ENCODE data around the gene ZNF581. TPM values are rescaled to one million over a fixed set of nuclear protein-coding genes. Genes with fewer than 3 reads are reported as not detected.

The ZNF581 gene
- total RNA-seq, 1 donor from 2014 or later = 46.5 TPM

- H3K27me3 Mint-ChIP-seq = no peaks in the 10 kb centered on the region
- peaks cover 41% of the 10 kb centered on the region for H3K36me3 Mint-ChIP-seq (ENCODE audit: low read depth)
- peak overlapping the region; percentile 80 for H3K27ac Mint-ChIP-seq
- H3K4me1 Mint-ChIP-seq = peaks cover 51% of the 10 kb centered on the region
- H3K9me3 Mint-ChIP-seq = no peaks in the 10 kb centered on the region
- ChIA-PET CTCF (interaction anchor here (0.7 to 1.7 kb wide), 2 partner anchors 17 to 146 kb away, joined by 3 to 4 read pairs; no protein-coding TSS in a partner anchor), POLR2A (interaction anchor here (0.7 to 4.7 kb wide), 6 partner anchors 12 to 205 kb away, joined by 3 to 45 read pairs (median 10); partner anchors contain the start of genes FIZ1 and ZNF524)
- H3K4me3 Mint-ChIP-seq = peak overlapping the region; percentile 83
- intact Hi-C loops (cut with micrococcal nuclease) = loop anchor here (5.0 to 10.0 kb wide), 3 partner anchors 665 to 1782 kb away; partner anchors contain the start of genes LENG9, MYADM and ZSCAN5A
- DNase-seq (no peak), ATAC-seq (ENCODE audit: low read depth) (no peak)
- TF ChIP-seq CTCF (IDR thresholded peaks at IDR 0.05) = no peak
These were observed 6.0 kb downstream of the ZNF581 start for GRCh38 chr19:55649268-55650125.

- H3K4me1 Mint-ChIP-seq = peaks cover 47% of the 10 kb centered on the region
- no peaks in the 10 kb centered on the region for H3K27me3 Mint-ChIP-seq
- DNase-seq = no peak
- ChIA-PET CTCF (interaction anchor here (1.7 kb wide), 1 partner anchor 146 kb away, joined by 4 read pairs; no protein-coding TSS in a partner anchor), POLR2A (interaction anchor here (0.8 to 4.7 kb wide), 2 partner anchors 13 to 17 kb away, joined by 15 to 45 read pairs; no protein-coding TSS in a partner anchor)
- no peaks in the 10 kb centered on the region for H3K9me3 Mint-ChIP-seq
- no peak for ATAC-seq (ENCODE audit: low read depth)
- intact Hi-C loops (cut with micrococcal nuclease) = loop anchor here (5.0 kb wide), 1 partner anchor 1783 kb away; the partner anchor contains the start of gene MYADM
- peaks cover 39% of the 10 kb centered on the region for H3K36me3 Mint-ChIP-seq (ENCODE audit: low read depth)
- H3K4me3 Mint-ChIP-seq = peak overlapping the region; percentile 74
- peak overlapping the region; percentile 80 for H3K27ac Mint-ChIP-seq
- TF ChIP-seq CTCF (IDR thresholded peaks at IDR 0.05) = no peak
These were observed 6.7 kb downstream of the ZNF581 start for GRCh38 chr19:55650126-55650557.

GRCh38 chr19:55650602-55651230, 7.3 kb downstream of the ZNF581 start:
- ChIA-PET POLR2A (interaction anchor here (0.8 to 4.7 kb wide), 2 partner anchors 13 to 17 kb away, joined by 15 to 45 read pairs; no protein-coding TSS in a partner anchor), CTCF (interaction anchor here (1.7 kb wide), 1 partner anchor 147 kb away, joined by 4 read pairs; no protein-coding TSS in a partner anchor)
- peaks cover 42% of the 10 kb centered on the region for H3K4me1 Mint-ChIP-seq
- H3K9me3 Mint-ChIP-seq = no peaks in the 10 kb centered on the region
- intact Hi-C loops (cut with micrococcal nuclease) = loop anchor here (5.0 kb wide), 1 partner anchor 1783 kb away; the partner anchor contains the start of gene MYADM
- no peaks in the 10 kb centered on the region for H3K27me3 Mint-ChIP-seq
- H3K27ac Mint-ChIP-seq = peak overlapping the region; percentile 41
- H3K4me3 Mint-ChIP-seq = peak overlapping the region; percentile 74
- no peak for DNase-seq
- TF ChIP-seq CTCF (IDR thresholded peaks at IDR 0.05) = no peak
- peaks cover 38% of the 10 kb centered on the region for H3K36me3 Mint-ChIP-seq (ENCODE audit: low read depth)
- no peak for ATAC-seq (ENCODE audit: low read depth)

GRCh38 chr19:55651236-55651635, 7.8 kb downstream of the ZNF581 start:
- POLR2A ChIA-PET = no interaction called here
- TF ChIP-seq CTCF (IDR thresholded peaks at IDR 0.05) = no peak
- ATAC-seq (ENCODE audit: low read depth) (no peak), DNase-seq (no peak)
- no peaks in the 10 kb centered on the region for H3K27me3 Mint-ChIP-seq
- intact Hi-C loops (cut with micrococcal nuclease) = loop anchor here (5.0 kb wide), 1 partner anchor 1784 kb away; the partner anchor contains the start of gene MYADM
- no peaks in the 10 kb centered on the region for H3K9me3 Mint-ChIP-seq
- peaks cover 45% of the 10 kb centered on the region for H3K4me1 Mint-ChIP-seq
- H3K36me3 Mint-ChIP-seq (ENCODE audit: low read depth) = peaks cover 43% of the 10 kb centered on the region
- H3K27ac Mint-ChIP-seq = no peak overlapping the region
- peak overlapping the region; percentile 74 for H3K4me3 Mint-ChIP-seq
- CTCF ChIA-PET = no interaction called here
